ENCODE measurements around the gene KCNK4.

DNA sequence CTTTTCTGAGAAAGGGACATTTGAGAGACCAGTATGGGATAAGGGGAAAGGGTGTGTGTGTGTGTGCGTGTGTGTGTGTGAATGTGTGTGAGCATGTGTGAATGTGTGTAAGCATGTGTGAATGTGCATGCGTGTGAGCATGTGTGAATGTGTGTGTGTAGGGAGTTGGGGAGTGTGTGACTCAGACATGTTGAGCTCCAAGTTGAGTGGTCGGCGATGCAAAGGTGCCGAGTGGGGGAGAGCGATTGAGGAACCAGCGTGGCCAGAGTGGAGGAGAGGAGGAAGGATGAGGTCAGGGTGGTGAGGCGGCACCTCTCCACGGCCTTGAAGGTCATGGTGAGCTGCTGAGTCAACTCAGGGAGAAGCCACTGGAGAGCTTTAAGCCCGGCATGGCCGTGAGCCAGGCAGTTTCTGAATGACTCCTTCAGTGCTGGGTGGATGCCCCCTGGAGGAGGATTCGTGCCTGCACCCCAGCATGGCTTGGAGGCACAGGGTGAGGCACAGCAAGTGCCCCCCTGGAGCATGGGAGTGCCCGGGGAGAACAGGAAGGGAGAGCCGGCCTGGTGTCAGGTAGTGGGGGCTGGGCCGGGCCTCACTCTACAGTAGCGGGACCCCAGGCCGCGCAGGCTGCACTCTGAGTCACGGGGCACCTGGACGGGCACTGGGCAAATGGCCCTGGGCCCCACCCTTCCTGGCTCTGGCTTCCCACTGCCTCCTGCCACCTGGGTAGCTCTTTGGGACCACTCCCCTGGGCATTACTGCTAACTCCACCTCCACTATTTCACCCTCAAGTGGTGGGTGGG lies 40.7 kb downstream of the KCNK4 start:
- no peak for TF ChIP-seq POLR2A (IDR thresholded peaks at IDR 0.05)
- TF ChIP-seq, protein P1, sequence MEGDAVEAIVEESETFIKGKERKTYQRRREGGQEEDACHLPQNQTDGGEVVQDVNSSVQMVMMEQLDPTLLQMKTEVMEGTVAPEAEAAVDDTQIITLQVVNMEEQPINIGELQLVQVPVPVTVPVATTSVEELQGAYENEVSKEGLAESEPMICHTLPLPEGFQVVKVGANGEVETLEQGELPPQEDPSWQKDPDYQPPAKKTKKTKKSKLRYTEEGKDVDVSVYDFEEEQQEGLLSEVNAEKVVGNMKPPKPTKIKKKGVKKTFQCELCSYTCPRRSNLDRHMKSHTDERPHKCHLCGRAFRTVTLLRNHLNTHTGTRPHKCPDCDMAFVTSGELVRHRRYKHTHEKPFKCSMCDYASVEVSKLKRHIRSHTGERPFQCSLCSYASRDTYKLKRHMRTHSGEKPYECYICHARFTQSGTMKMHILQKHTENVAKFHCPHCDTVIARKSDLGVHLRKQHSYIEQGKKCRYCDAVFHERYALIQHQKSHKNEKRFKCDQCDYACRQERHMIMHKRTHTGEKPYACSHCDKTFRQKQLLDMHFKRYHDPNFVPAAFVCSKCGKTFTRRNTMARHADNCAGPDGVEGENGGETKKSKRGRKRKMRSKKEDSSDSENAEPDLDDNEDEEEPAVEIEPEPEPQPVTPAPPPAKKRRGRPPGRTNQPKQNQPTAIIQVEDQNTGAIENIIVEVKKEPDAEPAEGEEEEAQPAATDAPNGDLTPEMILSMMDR (IDR thresholded peaks at IDR 0.05): peak; percentile 16 to 55 (median 34)
